Activated CD8-positive, alpha-beta memory T cell treated with anti-CD3 and anti-CD28 coated beads, Interleukin-2, amount 10 ng/mL, durations not matched to agents 7 days and 5 days (primary cell): ENCODE measurements around the gene IRF2. TPM values are rescaled to one million over a fixed set of nuclear protein-coding genes. Genes with fewer than 3 reads are reported as not detected.

Experiments used
- ATAC-seq: fragments of 150-1000 bp; cut with Tn5 transposase; one replicate; pipeline ENCODE4 v1.10.0; 2021; ENCODE audit warnings: moderate library complexity
- CTCF ChIA-PET: fragments of 350-600 bp; sonication (Branson Sonifier 250); formaldehyde crosslinking; loops from one replicate; lab custom pipeline; 2021; ENCODE audit warnings: antibody characterized with exemption; lab: Charles Lee
- DNase-seq: peaks from one replicate; pipeline ENCODE4 v3.0.0-alpha.2; 2020
- H3K27ac Mint-ChIP-seq: one replicate; pipeline ENCODE4 v1.8.0; 2021; ENCODE audit warnings: mild to moderate bottlenecking, mixed read lengths
- H3K27me3 Mint-ChIP-seq: one replicate; pipeline ENCODE4 v1.8.0; 2021; ENCODE audit warnings: mixed read lengths
- H3K36me3 Mint-ChIP-seq: one replicate; pipeline ENCODE4 v1.8.0; 2021; ENCODE audit warnings: mild to moderate bottlenecking, mixed read lengths
- H3K4me1 Mint-ChIP-seq: one replicate; pipeline ENCODE4 v1.8.0; 2021; ENCODE audit warnings: mixed read lengths
- H3K4me3 Mint-ChIP-seq: one replicate; pipeline ENCODE4 v1.8.0; 2021; ENCODE audit warnings: mild to moderate bottlenecking, moderate library complexity, mixed read lengths
- H3K9me3 Mint-ChIP-seq: one replicate; pipeline ENCODE4 v1.8.0; 2022; ENCODE audit warnings: low read depth, mixed read lengths
- total RNA-seq, 2 experiments: library from RNA; stranded (reverse); gene quantifications; one replicate each; pipeline ENCODE4 v1.2.3, GENCODE V29; 2021

Gene IRF2
- total RNA-seq, 2 experiments from 2014 or later, result 81.6 to 112 TPM

DNA sequence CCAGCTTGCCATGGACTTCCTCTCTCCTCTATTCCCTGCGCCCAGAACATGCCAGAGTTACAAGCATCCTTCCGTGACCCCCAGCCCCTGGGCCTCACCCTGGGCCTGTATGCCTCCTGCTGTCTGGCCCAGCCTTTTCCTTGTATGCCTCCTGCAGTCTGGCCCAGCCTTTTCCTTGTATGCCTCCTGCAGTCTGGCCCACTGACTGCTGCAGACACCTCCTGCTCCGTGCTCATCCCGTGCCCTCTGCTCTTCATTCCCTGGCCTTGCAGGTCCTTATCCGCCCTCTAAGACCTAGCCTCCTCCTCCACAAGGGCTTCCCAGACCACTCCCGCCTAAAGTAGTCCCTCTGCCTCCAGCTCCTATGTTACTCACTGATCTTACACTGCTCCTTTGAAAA is 44.2 kb downstream of the IRF2 start:
- no peaks in the 10 kb centered on the region for H3K27me3 Mint-ChIP-seq
- H3K27ac Mint-ChIP-seq, result no peak overlapping the region
- CTCF ChIA-PET, result interaction anchor here (1.2 to 2.7 kb wide), 2 partner anchors 9 to 13 kb away, joined by 3 to 5 read pairs; no protein-coding TSS in a partner anchor
- no peak overlapping the region for H3K4me3 Mint-ChIP-seq
- H3K9me3 Mint-ChIP-seq, result no peaks in the 10 kb centered on the region
- ATAC-seq (no peak), DNase-seq (no peak)
- peaks cover 46% of the 10 kb centered on the region for H3K36me3 Mint-ChIP-seq
- H3K4me1 Mint-ChIP-seq, result peaks cover 35% of the 10 kb centered on the region

DNA sequence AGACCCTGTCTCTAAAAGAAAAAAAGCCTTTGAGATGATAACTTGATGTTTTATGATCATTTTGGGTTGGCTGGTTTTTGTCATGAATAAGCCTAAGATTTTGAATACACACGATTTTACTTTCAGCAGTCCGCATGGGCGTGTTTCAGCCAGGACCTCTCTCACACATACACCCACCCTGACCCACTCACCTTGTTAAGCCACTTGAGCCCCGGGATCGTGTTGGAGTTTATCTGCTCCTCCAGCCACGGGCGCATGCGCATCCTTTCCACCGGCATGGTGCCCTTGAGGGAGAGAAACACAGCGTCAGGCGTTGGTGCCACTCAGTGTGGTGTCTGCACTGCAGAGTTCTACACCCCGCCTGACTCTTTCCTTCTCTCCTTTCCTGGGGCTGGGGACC is 45.6 kb downstream of the IRF2 start:
- Mint-ChIP-seq H3K4me3 (no peak overlapping the region), H3K9me3 (no peaks in the 10 kb centered on the region), H3K4me1 (peaks cover 46% of the 10 kb centered on the region), H3K27me3 (no peaks in the 10 kb centered on the region), H3K27ac (no peak overlapping the region), H3K36me3 (peaks cover 55% of the 10 kb centered on the region)
- CTCF ChIA-PET, result no interaction called here
- ATAC-seq (no peak), DNase-seq (no peak)

DNA sequence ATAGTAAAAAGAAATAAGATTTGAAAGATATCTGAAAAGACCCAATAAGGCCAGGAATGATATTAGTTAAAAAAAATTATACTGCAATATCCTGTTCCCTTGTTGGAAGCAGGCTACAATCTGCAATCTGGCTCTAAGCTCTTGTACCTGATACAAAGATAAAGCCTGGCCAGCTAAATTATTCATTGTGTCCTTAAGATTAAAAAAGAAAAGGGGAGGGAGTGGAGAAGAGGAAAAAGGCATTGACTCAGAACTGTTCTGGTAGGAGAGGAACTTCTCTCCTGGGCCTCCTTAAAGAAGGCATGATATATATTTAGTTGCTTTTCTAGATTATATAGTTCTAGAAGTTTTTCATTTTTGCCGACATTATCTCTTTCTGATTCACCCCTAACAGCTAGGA is 46.7 kb downstream of the IRF2 start:
- no peak for DNase-seq
- CTCF ChIA-PET, result no interaction called here
- no peak for ATAC-seq
- Mint-ChIP-seq H3K27ac (peak overlapping the region; percentile 22), H3K4me1 (peaks cover 57% of the 10 kb centered on the region), H3K27me3 (no peaks in the 10 kb centered on the region), H3K36me3 (peaks cover 59% of the 10 kb centered on the region), H3K9me3 (no peaks in the 10 kb centered on the region), H3K4me3 (no peak overlapping the region)

DNA sequence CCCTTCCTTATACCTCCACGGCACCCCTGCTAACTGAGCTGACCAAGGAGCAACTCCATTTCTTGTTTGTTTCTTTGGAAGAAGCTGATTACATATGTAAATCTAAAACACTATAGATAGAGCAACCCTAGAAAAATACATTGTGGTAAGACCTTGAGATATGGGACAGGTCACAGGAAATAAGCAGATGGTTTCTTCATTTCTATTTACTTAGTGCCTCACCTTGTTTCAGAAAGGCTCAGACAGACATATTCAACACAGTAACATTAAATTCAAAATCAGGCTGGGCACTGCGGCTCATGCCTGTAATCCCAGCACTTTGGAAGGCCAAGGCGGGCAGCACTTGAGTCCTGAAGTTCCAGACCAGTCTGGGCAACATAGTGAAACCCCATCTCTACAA is 47.3 kb downstream of the IRF2 start:
- CTCF ChIA-PET, result no interaction called here

DNA sequence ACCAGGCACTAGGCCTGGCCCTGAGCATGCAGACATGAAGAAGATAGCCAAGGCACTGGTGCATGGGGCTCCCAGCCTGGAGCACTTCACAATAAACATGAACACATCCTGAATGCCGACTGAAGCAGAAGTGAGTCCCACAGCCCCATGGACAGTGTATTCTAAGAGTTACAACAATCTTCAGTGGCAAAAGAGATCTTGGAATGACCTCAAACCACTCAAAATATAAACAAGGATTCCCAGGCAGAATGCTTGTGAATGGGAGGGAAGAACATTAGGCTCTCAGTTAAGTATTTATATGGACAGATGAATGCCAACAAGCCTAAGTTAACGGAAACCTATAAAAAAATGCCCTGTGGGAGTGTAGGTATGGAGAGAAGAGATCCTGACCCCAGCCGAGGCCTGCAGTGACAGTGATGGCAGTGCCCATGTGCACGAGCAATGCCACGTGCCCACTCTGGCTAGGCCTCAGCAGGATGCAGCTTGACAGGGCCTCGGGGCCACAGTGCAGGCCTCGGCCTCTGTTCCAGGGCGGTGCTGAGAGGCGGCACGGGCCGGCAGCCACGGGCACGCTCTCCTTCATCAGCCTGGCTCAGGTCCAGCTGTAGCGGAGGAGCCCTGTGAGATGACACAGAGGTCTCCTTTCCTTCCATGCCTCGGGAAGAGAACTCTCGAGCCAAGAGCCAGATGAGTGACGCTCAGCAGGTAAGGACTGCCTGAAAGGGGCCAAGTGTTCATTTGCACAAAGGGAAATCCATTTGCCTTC is 49.2 kb downstream of the IRF2 start:
- CTCF ChIA-PET, result no interaction called here
- Mint-ChIP-seq H3K27ac (no peak overlapping the region), H3K9me3 (peaks cover 2% of the 10 kb centered on the region), H3K36me3 (peaks cover 65% of the 10 kb centered on the region), H3K4me3 (no peak overlapping the region), H3K27me3 (no peaks in the 10 kb centered on the region), H3K4me1 (peaks cover 71% of the 10 kb centered on the region)
- ATAC-seq (no peak), DNase-seq (no peak)

More for the DNA sequence above, 47.3 kb downstream of the IRF2 start:
- Mint-ChIP-seq H3K36me3 (peaks cover 59% of the 10 kb centered on the region), H3K9me3 (peaks cover 2% of the 10 kb centered on the region), H3K4me1 (peaks cover 58% of the 10 kb centered on the region), H3K27me3 (no peaks in the 10 kb centered on the region), H3K27ac (peak overlapping the region; percentile 48), H3K4me3 (no peak overlapping the region)
- DNase-seq, result no peak
- no peak for ATAC-seq

DNA sequence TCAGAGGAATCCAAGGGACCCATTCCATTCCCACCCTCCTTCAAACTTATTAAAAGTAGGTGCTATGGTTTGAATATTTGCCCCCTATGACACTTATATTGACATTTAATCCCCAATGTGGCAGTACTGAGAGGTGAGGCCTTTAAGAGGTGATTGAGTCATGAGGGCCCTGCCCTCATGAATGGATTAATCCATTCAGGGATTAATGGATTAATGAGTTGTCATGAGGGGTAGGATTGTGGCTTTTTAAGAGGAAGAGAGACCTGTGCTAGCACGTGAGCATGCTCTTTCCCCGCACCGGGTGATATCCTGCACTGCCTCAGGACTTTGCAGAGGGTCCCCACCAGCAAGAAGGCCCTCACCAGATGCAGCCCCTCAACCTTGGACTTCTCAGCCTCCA is 50.1 kb downstream of the IRF2 start:
- Mint-ChIP-seq H3K4me1 (peaks cover 76% of the 10 kb centered on the region), H3K36me3 (peaks cover 67% of the 10 kb centered on the region), H3K27me3 (no peaks in the 10 kb centered on the region), H3K9me3 (peaks cover 2% of the 10 kb centered on the region), H3K27ac (peak overlapping the region; percentile 39), H3K4me3 (no peak overlapping the region)
- DNase-seq (no peak), ATAC-seq (no peak)
- CTCF ChIA-PET, result no interaction called here

DNA sequence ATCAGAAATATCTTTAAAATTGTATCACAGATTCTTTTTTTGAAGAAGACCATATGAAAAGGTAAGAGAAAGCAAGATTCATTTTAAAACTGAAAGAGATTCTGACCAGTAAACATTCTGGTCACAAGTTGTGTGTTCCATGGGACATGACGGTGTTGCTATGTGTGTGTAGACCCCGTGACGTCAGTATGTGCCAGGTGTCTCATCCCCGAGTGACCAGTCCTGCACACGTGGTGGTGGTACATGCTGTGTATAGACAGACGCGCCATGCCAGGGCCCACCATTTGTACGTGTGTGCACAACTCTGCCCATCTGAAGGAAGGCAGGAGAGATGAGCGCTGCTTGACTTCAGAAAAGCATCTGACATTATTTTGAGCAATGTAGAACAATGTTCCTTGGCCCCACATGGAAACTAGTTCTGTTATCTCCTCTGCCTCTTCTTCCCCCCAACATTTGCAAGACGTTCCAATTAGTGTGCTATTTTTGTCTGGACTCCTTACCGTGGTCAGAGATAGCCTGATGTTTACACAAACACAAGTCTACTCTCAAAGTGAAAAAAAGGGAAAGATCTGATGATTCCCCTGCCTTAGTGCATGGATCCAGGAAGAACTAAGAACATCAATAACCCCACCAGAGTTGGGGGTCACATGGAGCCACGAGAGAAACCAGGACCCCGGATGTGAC is 51.2 kb downstream of the IRF2 start:
- Mint-ChIP-seq H3K4me1 (peaks cover 81% of the 10 kb centered on the region), H3K27me3 (no peaks in the 10 kb centered on the region), H3K27ac (peak overlapping the region; percentile 68), H3K4me3 (no peak overlapping the region), H3K36me3 (peaks cover 75% of the 10 kb centered on the region), H3K9me3 (peaks cover 2% of the 10 kb centered on the region)
- ATAC-seq (no peak), DNase-seq (no peak)
- CTCF ChIA-PET, result interaction anchor here (3.3 kb wide), 1 partner anchor 159 kb away, joined by 15 read pairs; no protein-coding TSS in a partner anchor

DNA sequence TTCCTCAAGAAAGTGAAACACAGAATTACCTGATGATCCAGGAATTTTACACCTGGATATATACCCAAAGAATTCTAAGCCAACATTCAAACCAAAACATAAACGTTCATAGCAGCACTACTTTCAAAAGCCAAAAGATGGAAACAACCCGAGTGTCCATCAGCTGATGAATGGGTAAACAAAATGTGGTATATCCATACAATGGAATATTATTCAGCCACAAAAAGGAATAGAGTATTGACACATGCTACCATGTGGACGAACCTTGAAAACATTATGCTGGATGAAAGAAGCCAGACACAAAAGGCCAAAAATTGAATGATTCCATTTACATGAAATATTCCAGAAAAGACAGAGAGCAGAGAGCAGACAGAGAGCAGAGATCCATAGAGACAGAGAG is 52.0 kb downstream of the IRF2 start:
- ATAC-seq, result no peak
- Mint-ChIP-seq H3K4me3 (no peak overlapping the region), H3K27me3 (no peaks in the 10 kb centered on the region), H3K27ac (peak overlapping the region; percentile 95), H3K9me3 (peaks cover 2% of the 10 kb centered on the region), H3K4me1 (peaks cover 82% of the 10 kb centered on the region), H3K36me3 (peaks cover 78% of the 10 kb centered on the region)
- CTCF ChIA-PET, result interaction anchor here (1.3 to 3.3 kb wide), 4 partner anchors 13 to 158 kb away, joined by 4 to 15 read pairs (median 6); no protein-coding TSS in a partner anchor
- DNase-seq, result no peak

DNA sequence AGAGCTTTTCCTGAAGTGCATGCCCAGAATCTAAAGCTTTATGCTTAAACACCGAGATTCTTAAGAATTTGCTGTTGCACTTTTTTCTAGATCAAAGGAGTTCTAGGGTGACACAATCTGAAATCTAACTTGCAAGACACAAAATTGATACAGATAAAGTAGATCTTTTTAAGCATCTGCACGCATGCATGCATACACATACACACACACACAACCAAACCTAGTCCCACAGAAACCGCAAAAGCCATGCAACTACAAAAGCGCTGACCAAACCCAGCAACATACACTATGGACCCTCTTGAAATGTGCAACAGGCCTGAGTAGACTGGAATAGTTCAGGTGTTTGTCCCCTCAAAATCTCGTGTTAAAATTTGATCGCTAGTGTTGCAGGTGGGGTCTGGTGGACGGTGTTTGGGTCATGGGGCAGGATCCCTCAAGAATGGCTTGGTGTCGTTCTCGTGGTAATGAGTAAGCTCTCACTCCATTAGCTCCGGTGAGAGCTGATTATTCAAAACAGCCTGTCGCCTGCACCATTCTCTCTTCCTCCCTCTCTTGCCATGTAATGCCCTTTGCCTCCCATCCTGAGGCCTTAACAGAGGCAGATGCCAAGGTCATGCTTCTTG is 52.7 kb downstream of the IRF2 start:
- H3K36me3 Mint-ChIP-seq, result peaks cover 72% of the 10 kb centered on the region
- peak overlapping the region; percentile 95 for H3K27ac Mint-ChIP-seq
- no peaks in the 10 kb centered on the region for H3K27me3 Mint-ChIP-seq
- H3K9me3 Mint-ChIP-seq, result peaks cover 2% of the 10 kb centered on the region
- H3K4me1 Mint-ChIP-seq, result peaks cover 78% of the 10 kb centered on the region
- peak overlapping the region; percentile 65 for H3K4me3 Mint-ChIP-seq
- CTCF ChIA-PET, result interaction anchor here (0.8 to 3.3 kb wide), 8 partner anchors 9 to 170 kb away, joined by 3 to 15 read pairs (median 4); partner anchors contain the start of gene IRF2
- DNase-seq, result peak; percentile 67
- no peak for ATAC-seq

DNA sequence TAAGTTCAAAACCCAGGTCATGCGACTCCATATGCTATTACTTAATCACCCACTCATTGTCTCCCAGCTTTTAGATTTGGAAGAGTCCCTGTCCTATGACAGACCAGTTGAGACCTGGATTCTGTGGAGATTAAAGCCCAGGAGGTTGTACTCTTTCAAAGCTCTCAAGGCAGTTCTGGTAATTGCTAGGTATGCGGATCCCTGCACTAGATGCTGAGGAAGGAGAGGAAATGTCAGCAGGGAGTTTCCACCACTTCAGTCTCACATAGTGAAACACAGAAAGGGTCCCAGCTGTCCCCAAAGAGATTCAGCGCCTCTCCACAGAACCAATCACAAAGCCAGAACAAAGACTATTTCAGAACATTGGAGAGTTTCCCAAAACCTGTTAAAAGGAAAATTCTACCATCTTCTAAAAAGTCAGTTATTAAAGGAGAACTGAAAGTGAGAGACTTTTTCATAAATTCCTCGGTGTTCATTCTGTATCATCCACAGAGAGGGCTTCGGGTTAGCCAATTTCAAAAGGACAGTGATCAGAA is 53.4 kb downstream of the IRF2 start:
- Mint-ChIP-seq H3K4me1 (peaks cover 82% of the 10 kb centered on the region), H3K36me3 (peaks cover 68% of the 10 kb centered on the region), H3K27me3 (no peaks in the 10 kb centered on the region), H3K9me3 (peaks cover 2% of the 10 kb centered on the region), H3K4me3 (peak overlapping the region; percentile 65), H3K27ac (peak overlapping the region; percentile 95)
- DNase-seq (peak; percentile 50), ATAC-seq (peak; percentile 7)
- CTCF ChIA-PET, result interaction anchor here (0.8 to 3.3 kb wide), 12 partner anchors 10 to 170 kb away, joined by 3 to 15 read pairs (median 4); partner anchors contain the start of gene IRF2

DNA sequence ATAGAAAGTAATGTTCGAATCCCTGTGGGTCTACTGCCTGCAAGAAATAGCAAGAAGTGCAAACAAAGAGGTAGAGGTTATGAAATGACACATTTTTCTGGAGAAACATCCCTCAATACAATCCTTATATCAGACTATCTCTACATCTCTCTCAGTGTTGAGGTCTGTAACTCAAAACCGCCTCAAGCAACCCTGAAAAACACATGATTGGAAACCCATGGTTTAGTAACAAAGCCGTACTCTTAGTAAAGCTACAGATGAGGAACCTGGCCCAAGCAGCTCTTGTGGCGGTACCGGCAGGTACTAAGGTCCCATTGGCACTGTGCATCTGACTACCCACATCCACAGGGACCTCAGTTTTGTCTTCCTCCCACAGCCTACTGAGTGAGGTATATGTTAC is 53.9 kb downstream of the IRF2 start:
- peaks cover 87% of the 10 kb centered on the region for H3K4me1 Mint-ChIP-seq
- DNase-seq (peak; percentile 66), ATAC-seq (peak; percentile 31)
- CTCF ChIA-PET, result interaction anchor here (0.6 to 3.3 kb wide), 11 partner anchors 10 to 169 kb away, joined by 3 to 15 read pairs (median 4); partner anchors contain the start of gene IRF2
- no peaks in the 10 kb centered on the region for H3K27me3 Mint-ChIP-seq
- peaks cover 67% of the 10 kb centered on the region for H3K36me3 Mint-ChIP-seq
- peaks cover 2% of the 10 kb centered on the region for H3K9me3 Mint-ChIP-seq
- peak overlapping the region; percentile 95 for H3K27ac Mint-ChIP-seq
- peak overlapping the region; percentile 65 for H3K4me3 Mint-ChIP-seq

DNA sequence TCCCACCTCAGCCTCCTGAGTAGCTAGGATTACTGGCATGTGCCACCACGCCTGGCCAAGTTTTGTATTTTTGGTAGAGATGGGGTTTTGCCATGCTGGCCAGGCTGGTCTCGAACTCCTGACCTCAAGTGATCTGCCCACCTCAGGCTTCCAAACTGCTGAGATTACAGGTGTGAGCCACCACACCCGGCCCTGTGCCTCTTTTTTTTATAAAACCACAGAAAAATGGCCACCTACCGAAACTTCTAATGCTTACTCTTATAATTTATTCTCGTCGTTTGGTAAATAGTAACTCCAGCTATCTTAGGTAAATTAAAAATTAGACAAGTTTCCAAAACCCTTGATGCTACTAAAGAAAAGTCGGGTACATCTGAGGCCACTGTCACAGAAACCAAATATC is 54.4 kb downstream of the IRF2 start:
- peak overlapping the region; percentile 95 for H3K27ac Mint-ChIP-seq
- CTCF ChIA-PET, result interaction anchor here (0.6 to 3.3 kb wide), 7 partner anchors 16 to 155 kb away, joined by 3 to 15 read pairs (median 5); partner anchors contain the start of gene IRF2

More for the DNA sequence above, 54.4 kb downstream of the IRF2 start:
- no peak for DNase-seq
- H3K9me3 Mint-ChIP-seq, result peaks cover 2% of the 10 kb centered on the region
- peak overlapping the region; percentile 65 for H3K4me3 Mint-ChIP-seq
- H3K4me1 Mint-ChIP-seq, result peaks cover 91% of the 10 kb centered on the region
- no peaks in the 10 kb centered on the region for H3K27me3 Mint-ChIP-seq
- peaks cover 67% of the 10 kb centered on the region for H3K36me3 Mint-ChIP-seq
- ATAC-seq, result no peak
